Measurements from ENCODE around the gene DDX39B. TPM values are rescaled to one million over a fixed set of nuclear protein-coding genes. Genes with fewer than 3 reads are reported as not detected.

Gene DDX39B
- total RNA-seq, 1 experiment from 2014 or later = 813 TPM

- Histone ChIP-seq H4K5ac (ENCODE audit: insufficient read length, low read depth, low read length) (no peak overlapping the region), H3K56ac (ENCODE audit: insufficient read length, low read depth, low read length) (no peak overlapping the region), H3K4ac (ENCODE audit: low read depth, low read length) (no peak overlapping the region), H2BK5ac (ENCODE audit: insufficient read length, low read length) (no peak overlapping the region), H3K23me2 (ENCODE audit: insufficient read length, low read depth, low read length, poor library complexity, severe bottlenecking) (no peaks in the 10 kb centered on the region), H2AK5ac (ENCODE audit: insufficient read length, low read length) (no peak overlapping the region), H3K9ac (ENCODE audit: extremely low read depth, insufficient read length, low read length) (no peak overlapping the region), H3K23ac (ENCODE audit: insufficient read length, low read depth, low read length) (no peak overlapping the region), H4K91ac (ENCODE audit: insufficient read length, low read depth, low read length) (no peak overlapping the region), H2BK12ac (ENCODE audit: insufficient read length, low read depth, low read length) (no peak overlapping the region), H3K4me1 (ENCODE audit: insufficient read depth, low read length) (no peaks in the 10 kb centered on the region; the same call in 1 of the 2 replicates), H3K14ac (ENCODE audit: insufficient read depth, low read length) (no peak overlapping the region), H3K9me3 (ENCODE audit: control insufficient read depth, low read depth, low read length) (no peaks in the 10 kb centered on the region), H2BK20ac (ENCODE audit: low read depth, low read length, poor library complexity, severe bottlenecking) (no peak overlapping the region), H3T11ph (ENCODE audit: low read length) (no peak overlapping the region), H4K20me1 (ENCODE audit: control insufficient read depth, insufficient read depth, insufficient read length) (no peaks in the 10 kb centered on the region), H3K18ac (ENCODE audit: insufficient read length, low read depth, low read length) (no peak overlapping the region), H2BK15ac (ENCODE audit: low read depth, low read length) (no peak overlapping the region), H3K27me3 (ENCODE audit: insufficient read depth, low read length) (no peaks in the 10 kb centered on the region), H3K79me2 (ENCODE audit: insufficient read depth, low read length) (no peaks in the 10 kb centered on the region), H4K8ac (replicated peaks; ENCODE audit: insufficient read length, low read depth, low read length) (no peak overlapping the region), H2AFZ (ENCODE audit: low read length) (no peak overlapping the region), H3K4me2 (ENCODE audit: insufficient read depth, insufficient read length, low read length) (no peak overlapping the region), H3K79me1 (ENCODE audit: insufficient read depth, low read depth, low read length, poor library complexity, severe bottlenecking) (no peaks in the 10 kb centered on the region), H3K27ac (ENCODE audit: insufficient read length, low read depth, low read length) (no peak overlapping the region), H2BK120ac (ENCODE audit: low read depth, low read length, poor library complexity, severe bottlenecking) (no peak overlapping the region)
- WGBS (ENCODE audit: extremely low coverage, insufficient read length, low lambda C conversion rate) = no CpG with 5 or more reads among the region's 1 CpG
- Mint-ChIP-seq H3K4me1 (peaks cover 10% of the 10 kb centered on the region in 2 experiments), H3K36me3 (ENCODE audit: insufficient read depth in 1 of 3, low read depth in 3 of 3) (no peaks in the 10 kb centered on the region), H3K9me3 (peaks cover 0 to 3% of the 10 kb centered on the region in 2 experiments; a peak in 1 of 5 replicates), H3K4me3 (no peak overlapping the region), H3K27ac (no peak overlapping the region), H3K27me3 (ENCODE audit: low read depth) (peaks cover 4% of the 10 kb centered on the region)
- no peak for DNase-seq
- TF ChIP-seq, protein P1, sequence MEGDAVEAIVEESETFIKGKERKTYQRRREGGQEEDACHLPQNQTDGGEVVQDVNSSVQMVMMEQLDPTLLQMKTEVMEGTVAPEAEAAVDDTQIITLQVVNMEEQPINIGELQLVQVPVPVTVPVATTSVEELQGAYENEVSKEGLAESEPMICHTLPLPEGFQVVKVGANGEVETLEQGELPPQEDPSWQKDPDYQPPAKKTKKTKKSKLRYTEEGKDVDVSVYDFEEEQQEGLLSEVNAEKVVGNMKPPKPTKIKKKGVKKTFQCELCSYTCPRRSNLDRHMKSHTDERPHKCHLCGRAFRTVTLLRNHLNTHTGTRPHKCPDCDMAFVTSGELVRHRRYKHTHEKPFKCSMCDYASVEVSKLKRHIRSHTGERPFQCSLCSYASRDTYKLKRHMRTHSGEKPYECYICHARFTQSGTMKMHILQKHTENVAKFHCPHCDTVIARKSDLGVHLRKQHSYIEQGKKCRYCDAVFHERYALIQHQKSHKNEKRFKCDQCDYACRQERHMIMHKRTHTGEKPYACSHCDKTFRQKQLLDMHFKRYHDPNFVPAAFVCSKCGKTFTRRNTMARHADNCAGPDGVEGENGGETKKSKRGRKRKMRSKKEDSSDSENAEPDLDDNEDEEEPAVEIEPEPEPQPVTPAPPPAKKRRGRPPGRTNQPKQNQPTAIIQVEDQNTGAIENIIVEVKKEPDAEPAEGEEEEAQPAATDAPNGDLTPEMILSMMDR (conservative IDR thresholded peaks at IDR 0.05) = no peak
Observed at GRCh38 chr6:31485055-31485454, 56.7 kb downstream of the DDX39B start.
